HG03469 (cell line): Measurements from ENCODE around the gene FHIT.
"Not testable (repeated sequence)": the region's sequence is repeated elsewhere in the genome, so short reads cannot be mapped to it uniquely, and the experiment has no call there.

ENCODE experiments used
- ATAC-seq: cut with Tn5 transposase; IDR thresholded peaks from one replicate; pipeline ENCODE4 v1.9.1; 2021; ENCODE audit warnings: mild to moderate bottlenecking, moderate library complexity, moderate number of reproducible peaks; ENCODE audit not compliant: unreplicated experiment

FHIT gene

GRCh38 chr3:61117045-61117898, 134.0 kb downstream of the FHIT start:
- ATAC-seq: no peak

- no peak for ATAC-seq
Observed at GRCh38 chr3:61114316-61114953, 136.8 kb downstream of the FHIT start.

- ATAC-seq: peak; percentile 72
Observed at GRCh38 chr3:61111825-61112224, 139.4 kb downstream of the FHIT start.

GRCh38 chr3:61110576-61110975, 140.7 kb downstream of the FHIT start:
- peak; percentile 33 for ATAC-seq

GRCh38 chr3:61108247-61109019, 142.8 kb downstream of the FHIT start:
- no peak for ATAC-seq

- ATAC-seq: no peak
Observed at GRCh38 chr3:61094608-61095007, 156.6 kb downstream of the FHIT start.

- ATAC-seq: no peak
Observed at GRCh38 chr3:61093364-61093763, 157.9 kb downstream of the FHIT start.

- ATAC-seq: no peak
Observed at GRCh38 chr3:61092870-61093269, 158.4 kb downstream of the FHIT start.

- ATAC-seq: no peak
Observed at GRCh38 chr3:61090389-61091169, 160.7 kb downstream of the FHIT start.

GRCh38 chr3:61087465-61087864, 163.8 kb downstream of the FHIT start:
- ATAC-seq: no peak

- no peak for ATAC-seq
Observed at GRCh38 chr3:61081554-61081953, 169.7 kb downstream of the FHIT start.

GRCh38 chr3:61080737-61081445, 170.4 kb downstream of the FHIT start:
- ATAC-seq: no peak

- ATAC-seq: no peak
Observed at GRCh38 chr3:61078048-61078752, 173.1 kb downstream of the FHIT start.

GRCh38 chr3:61077551-61077950, 173.7 kb downstream of the FHIT start:
- no peak for ATAC-seq

- ATAC-seq: no peak
Observed at GRCh38 chr3:61074783-61075182, 176.5 kb downstream of the FHIT start.

- ATAC-seq: no peak
Observed at GRCh38 chr3:61073566-61074165, 177.6 kb downstream of the FHIT start.

- no peak for ATAC-seq
Observed at GRCh38 chr3:61068084-61068483, 183.2 kb downstream of the FHIT start.

- no peak for ATAC-seq
Observed at GRCh38 chr3:61066800-61067199, 184.5 kb downstream of the FHIT start.

GRCh38 chr3:61066222-61066621, 185.0 kb downstream of the FHIT start:
- ATAC-seq: not testable (repeated sequence)
